Measurements from ENCODE around the gene SCAF1.

SCAF1 gene

DNA sequence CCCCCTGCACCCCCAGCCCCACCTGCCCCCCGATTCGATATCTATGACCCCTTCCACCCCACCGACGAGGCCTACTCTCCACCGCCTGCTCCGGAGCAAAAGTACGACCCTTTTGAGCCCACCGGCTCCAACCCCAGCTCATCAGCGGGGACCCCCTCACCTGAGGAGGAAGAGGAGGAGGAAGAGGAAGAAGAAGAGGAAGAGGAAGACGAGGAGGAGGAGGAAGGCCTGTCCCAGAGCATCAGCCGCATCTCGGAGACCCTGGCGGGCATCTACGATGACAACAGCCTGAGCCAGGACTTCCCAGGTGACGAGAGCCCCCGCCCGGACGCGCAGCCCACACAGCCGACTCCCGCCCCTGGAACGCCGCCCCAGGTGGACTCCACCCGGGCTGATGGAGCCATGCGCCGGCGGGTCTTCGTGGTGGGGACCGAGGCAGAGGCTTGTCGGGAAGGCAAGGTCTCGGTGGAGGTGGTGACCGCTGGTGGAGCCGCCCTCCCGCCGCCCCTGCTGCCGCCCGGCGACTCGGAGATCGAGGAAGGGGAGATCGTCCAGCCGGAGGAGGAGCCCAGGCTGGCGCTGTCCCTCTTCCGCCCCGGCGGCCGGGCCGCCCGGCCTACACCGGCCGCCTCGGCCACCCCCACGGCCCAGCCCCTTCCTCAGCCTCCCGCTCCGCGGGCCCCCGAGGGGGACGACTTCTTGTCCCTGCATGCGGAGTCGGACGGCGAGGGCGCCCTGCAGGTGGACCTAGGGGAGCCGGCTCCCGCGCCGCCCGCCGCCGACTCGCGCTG lies 9.2 kb downstream of the SCAF1 start:
- no peak for DNase-seq

DNA sequence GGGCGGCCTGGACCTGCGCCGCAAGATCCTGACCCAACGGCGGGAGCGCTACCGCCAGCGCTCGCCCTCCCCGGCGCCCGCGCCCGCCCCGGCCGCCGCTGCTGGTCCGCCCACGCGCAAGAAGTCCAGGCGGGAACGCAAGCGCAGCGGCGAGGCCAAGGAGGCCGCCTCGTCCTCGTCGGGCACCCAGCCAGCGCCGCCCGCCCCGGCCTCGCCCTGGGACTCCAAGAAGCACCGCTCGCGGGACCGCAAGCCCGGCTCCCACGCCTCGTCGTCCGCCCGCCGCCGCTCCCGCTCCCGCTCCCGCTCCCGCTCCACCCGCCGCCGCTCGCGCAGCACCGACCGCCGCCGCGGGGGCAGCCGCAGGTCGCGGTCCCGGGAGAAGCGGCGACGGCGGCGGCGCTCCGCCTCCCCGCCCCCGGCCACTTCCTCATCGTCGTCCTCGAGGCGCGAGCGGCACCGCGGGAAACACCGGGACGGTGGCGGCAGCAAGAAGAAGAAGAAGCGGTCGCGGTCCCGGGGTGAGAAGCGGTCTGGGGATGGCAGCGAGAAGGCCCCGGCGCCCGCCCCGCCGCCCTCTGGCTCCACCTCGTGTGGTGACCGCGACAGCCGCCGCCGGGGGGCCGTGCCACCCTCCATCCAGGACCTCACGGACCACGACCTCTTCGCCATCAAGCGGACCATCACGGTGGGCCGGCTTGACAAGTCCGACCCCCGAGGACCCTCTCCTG lies 10.0 kb downstream of the SCAF1 start:
- DNase-seq, result no peak

DNA sequence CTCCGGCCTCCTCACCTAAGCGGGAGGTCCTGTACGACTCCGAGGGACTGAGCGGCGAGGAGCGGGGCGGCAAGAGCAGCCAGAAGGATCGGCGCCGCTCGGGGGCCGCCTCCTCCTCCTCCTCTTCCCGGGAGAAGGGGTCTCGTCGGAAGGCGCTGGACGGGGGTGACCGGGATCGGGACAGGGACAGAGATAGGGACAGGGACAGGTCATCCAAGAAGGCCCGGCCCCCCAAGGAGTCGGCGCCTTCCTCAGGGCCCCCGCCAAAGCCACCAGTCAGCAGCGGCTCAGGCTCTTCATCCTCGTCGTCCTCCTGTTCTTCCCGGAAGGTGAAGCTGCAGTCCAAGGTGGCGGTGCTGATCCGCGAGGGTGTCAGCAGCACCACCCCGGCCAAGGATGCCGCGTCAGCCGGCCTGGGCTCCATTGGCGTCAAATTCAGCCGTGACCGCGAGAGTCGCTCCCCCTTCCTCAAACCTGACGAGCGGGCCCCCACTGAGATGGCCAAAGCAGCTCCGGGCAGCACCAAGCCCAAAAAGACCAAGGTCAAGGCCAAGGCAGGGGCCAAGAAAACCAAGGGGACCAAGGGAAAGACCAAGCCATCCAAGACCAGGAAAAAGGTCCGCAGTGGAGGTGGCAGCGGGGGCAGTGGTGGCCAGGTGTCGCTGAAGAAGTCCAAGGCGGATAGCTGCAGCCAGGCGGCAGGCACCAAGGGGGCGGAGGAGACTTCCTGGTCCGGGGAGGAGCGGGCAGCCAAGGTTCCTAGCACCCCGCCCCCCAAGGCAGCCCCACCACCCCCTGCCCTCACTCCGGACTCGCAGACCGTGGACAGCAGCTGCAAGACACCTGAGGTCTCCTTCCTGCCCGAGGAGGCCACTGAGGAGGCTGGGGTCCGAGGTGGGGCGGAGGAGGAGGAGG lies 10.8 kb downstream of the SCAF1 start:
- no peak for DNase-seq

GRCh38 chr19:49653466-49653806 lies 11.4 kb downstream of the SCAF1 start:
- no peak for DNase-seq

GRCh38 chr19:49654581-49654980 lies 12.6 kb downstream of the SCAF1 start:
- DNase-seq, result no peak

- DNase-seq, result no peak
These were observed 13.8 kb downstream of the SCAF1 start for GRCh38 chr19:49655570-49656455.

- DNase-seq, result no peak
These were observed 14.6 kb downstream of the SCAF1 start for GRCh38 chr19:49656456-49657109.

DNA sequence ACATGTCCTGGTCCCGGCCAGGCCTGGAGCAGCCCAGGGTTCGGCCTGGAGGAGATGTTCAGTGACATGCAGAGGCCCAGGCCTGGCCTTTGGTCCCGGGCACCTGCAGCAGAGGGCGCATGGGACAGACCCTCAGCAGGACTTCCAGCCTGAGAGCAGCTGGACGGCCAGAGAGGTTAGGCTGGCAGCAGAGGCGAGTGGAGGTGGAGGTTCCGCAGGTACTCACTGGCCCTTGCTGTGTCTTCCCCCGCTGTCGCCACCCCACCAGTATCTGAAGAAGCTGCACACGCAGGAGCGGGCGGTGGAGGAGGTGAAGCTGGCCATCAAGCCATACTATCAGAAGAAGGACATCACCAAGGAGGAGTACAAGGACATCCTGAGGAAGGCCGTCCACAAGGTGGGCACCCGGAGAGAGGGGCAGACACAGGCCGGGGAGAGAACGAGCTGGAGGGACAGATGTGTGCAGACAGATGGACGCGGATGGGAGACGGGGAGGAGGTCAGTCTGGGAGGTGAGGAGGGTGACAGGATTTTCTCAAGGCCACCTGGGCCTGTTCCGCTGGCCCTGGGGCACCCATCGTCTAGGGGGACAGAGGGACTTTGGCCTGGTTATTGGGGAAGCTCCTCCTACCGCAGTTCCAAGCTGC lies 15.6 kb downstream of the SCAF1 start:
- DNase-seq, result no peak

- no peak for DNase-seq
These were observed 16.1 kb downstream of the SCAF1 start for GRCh38 chr19:49658139-49658517.

DNA sequence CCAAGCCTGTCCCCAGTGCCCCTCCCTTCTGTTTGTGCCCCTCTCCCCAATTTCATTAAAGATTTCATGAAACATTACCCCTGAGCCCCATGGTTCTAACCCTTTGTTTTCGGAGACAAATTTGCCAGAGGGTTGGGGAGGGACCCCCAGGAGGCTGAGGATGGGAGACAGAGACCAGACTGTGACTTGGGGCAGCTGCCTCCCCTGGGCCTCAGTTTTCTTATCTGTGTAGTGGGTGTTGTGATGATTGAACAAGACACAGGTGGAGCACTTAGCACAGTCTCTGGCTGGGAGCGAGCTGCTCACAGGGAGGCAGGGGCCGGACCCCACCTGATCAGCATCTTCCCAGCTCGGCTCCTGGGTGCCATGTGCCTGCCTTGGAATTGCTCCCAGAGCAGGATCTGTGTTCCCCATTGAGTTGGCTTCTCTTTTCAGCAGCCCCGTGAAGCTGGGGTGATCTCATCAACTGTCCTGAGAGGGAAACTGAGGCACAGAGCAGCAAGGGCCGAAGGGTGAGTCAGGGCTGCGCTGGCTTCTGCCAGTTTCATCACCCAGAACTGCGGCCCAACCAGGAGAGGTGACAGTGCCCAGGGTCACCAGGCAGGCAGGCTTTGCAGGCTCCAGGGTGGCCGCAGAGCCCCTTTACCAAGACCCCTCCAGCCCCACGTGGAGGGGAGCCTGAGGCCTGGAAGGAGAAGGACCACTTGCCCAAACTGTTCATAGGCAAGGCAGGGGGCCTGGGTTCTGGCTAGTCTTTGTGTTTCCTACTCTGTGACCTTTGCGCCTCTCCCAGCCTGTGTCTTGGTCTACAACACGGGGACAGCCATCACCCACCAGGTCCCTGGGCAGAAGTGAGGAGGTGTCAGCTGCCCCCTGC lies 16.8 kb downstream of the SCAF1 start:
- DNase-seq, result no peak

DNA sequence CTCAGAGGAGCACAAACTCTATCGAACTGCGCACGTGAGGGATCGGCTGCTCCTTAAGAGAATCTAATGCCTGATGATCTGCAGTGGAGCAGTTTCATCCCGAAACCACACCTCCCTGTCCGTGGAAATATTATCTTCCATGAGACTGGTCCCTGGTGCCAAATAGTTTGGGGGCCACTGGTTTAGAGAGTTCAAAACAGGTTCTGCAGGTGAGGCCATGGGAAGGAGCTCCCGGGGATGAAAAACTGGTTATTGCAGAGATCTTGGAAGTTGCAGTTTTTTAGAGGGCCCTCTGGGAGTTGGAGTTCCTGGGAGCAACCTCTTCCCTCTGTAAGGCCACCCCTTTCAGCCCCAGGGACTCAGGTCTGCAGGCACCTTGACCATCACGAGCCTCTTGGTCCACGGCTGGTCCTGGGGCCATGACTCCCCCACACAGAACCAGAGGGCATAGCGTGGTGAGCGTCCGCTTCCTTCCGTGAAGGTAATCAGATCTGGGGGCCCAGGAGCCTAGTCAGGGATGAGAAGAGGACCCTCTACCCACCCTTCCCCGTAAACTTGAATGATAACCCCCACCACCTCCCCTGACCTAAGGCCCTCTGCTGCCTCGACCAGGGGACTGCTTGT lies 18.4 kb downstream of the SCAF1 start:
- DNase-seq, result no peak

GRCh38 chr19:49662011-49662410 lies 20.0 kb downstream of the SCAF1 start:
- no peak for DNase-seq

DNA sequence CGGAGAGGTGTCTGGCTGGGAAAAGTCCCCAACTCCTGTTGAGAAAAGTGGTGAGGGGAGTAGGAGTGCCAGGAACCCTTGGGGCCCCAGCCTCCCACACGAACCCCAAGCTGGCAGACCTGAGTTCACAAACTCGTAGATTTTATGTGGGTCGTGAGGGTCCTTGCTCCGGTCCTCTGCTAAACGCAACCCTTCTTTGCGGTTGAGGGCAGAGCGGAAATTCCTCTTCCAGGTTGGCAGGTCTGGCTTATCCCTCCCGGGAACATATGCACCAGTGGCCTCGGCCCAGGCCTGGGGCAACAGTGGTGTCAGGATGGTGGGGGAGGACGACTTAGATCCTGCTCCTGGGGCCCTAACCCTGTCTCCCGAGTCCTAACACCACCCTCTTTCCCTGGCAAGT lies 21.2 kb downstream of the SCAF1 start:
- no peak for DNase-seq

GRCh38 chr19:49664171-49665035 lies 22.4 kb downstream of the SCAF1 start:
- peak; percentile 90 for DNase-seq

- DNase-seq, result peak; percentile 23
These were observed 23.0 kb downstream of the SCAF1 start for GRCh38 chr19:49665036-49665350.

DNA sequence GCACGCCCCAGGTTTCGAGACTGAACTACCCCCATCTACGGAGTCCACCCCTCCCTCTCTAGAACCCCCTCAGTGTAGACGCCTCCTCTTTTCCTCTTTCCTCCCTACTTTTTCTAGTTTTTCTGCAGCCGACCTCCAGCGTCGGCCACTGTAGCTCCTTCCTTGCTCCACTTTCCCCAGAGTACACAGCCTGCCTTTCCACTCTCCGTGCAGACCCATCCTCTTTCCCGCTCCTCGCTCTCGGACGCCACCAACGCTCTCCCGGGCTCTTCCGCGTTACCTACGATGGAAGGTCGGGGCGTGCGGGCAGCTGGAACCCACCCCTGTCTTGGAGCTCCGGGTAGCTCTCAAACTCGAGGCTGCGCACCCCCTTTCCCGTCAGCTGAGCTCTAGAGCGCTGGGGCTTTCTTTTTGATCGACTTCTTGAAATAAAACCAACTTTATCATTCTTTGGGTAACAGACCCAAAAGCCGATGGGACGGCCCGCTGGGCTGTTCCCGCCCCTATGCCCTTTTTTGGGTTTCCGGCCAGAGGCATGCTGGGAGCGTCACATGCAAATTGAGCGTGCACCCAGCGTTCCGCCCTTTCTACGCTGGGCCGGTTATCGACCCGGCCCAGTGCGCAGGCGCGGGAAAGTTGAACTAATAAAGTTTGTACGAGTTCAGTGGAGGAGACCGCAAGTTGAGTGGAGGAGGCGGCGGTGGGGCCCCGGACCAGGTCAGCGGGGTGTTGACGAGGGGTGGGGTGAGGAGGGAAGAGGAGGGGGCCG lies 23.5 kb downstream of the SCAF1 start, which contains the start of the genes BCL2L12 and IRF3:
BCL2L12 (plus strand) TSS at position 583 of the 769 bp plus-strand sequence. CDS start 760 bp downstream, outside the sequence.
IRF3 (minus strand) TSS at position 507 of the 769 bp plus-strand sequence. CDS start 1,019 bp downstream, outside the sequence.
- peak; percentile 99 for DNase-seq

DNA sequence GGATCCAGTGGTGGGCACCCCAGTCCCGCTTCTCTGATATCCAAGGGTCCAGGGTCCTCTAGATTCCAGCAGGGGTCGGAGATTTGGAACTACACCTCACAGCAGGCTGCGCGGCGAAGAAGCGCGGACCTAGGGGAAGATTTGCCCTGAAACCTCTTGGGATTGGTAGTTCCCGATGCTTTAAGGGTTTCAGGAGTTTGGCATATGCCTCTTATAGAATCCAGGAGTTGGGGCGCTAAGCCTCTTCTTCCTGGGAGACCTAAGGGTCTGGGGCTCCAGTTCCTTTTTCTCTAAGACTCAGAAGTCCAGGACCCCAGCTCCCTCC lies 24.1 kb downstream of the SCAF1 start:
- no peak for DNase-seq

GRCh38 chr19:49667473-49667872 lies 25.5 kb downstream of the SCAF1 start:
- no peak for DNase-seq

Data from hematopoietic multipotent progenitor cell treated with erythropoietin and hydrocortisone succinate and interleukin-3 and kit ligand, for 4 days (in vitro differentiated cells).